ENCODE data around the gene CNKSR1.

Gene CNKSR1, protein sequence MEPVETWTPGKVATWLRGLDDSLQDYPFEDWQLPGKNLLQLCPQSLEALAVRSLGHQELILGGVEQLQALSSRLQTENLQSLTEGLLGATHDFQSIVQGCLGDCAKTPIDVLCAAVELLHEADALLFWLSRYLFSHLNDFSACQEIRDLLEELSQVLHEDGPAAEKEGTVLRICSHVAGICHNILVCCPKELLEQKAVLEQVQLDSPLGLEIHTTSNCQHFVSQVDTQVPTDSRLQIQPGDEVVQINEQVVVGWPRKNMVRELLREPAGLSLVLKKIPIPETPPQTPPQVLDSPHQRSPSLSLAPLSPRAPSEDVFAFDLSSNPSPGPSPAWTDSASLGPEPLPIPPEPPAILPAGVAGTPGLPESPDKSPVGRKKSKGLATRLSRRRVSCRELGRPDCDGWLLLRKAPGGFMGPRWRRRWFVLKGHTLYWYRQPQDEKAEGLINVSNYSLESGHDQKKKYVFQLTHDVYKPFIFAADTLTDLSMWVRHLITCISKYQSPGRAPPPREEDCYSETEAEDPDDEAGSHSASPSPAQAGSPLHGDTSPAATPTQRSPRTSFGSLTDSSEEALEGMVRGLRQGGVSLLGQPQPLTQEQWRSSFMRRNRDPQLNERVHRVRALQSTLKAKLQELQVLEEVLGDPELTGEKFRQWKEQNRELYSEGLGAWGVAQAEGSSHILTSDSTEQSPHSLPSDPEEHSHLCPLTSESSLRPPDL

GRCh38 chr1:26177182-26177684 is at the start of gene CNKSR1:
TSS of gene CNKSR1 (plus strand) at chr1:26177491. CDS start at chr1:26177548, 57 bp downstream.
- no peak for DNase-seq

GRCh38 chr1:26129778-26130177 is 47.5 kb upstream of the CNKSR1 start:
- no peak for DNase-seq

- DNase-seq: no peak
Observed at GRCh38 chr1:26130695-26131094, 46.6 kb upstream of the CNKSR1 start.

DNA sequence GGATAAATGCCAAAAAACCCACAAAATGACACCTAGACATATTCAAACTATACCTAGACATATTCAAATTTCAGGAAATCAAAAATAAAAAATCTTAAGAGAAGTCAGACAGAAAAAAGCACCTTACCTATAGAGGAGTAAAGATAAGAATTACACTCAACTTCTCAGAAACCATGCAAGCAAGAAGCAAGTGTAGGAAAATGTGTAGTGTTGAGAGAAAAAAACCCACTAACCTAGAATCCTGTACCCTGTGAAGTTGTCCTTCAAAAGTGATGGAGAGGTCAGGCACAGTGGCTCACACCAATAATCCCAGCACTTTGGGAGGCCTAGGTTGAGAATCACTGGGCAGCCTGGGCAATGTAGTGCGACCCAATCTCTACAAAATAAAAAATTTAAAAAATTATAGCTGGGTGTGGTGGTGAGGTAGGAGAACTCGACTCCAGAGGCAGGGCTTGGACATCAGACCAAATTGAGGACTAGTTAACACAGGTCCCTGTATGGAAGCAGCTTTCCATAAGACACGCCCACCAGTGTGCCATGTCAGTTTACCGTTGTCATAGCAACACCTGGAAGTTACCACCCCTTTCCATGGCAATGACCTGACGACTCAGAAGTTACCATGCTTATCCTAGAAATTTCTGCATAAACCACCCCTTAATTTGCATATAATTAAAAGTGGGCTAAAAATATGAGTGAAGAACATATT is 45.0 kb upstream of the CNKSR1 start:
- DNase-seq: no peak

GRCh38 chr1:26132834-26133167 is 44.5 kb upstream of the CNKSR1 start:
- no peak for DNase-seq

DNA sequence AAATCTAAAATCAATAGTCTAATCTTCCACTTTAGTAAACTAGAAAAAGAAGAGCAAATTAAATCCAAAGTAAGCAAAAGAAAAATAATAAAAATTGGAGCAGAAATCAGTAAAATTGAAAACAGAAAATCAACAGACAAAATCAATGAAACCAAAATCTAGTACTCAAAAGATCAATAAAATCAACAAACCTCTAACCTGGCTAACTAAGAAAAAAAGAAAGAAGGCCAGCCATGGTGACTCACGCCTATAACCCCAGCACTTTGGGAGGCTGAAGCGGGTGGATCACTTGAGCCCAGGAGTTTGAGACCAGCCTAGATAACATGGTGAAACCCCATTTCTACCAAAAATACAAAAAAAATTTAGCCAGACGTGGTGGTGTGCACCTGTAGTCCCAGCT is 42.8 kb upstream of the CNKSR1 start:
- DNase-seq: no peak

- no peak for DNase-seq
Observed at GRCh38 chr1:26138974-26139558, 38.2 kb upstream of the CNKSR1 start.

GRCh38 chr1:26142159-26142558 is 35.1 kb upstream of the CNKSR1 start:
- DNase-seq: no peak

DNA sequence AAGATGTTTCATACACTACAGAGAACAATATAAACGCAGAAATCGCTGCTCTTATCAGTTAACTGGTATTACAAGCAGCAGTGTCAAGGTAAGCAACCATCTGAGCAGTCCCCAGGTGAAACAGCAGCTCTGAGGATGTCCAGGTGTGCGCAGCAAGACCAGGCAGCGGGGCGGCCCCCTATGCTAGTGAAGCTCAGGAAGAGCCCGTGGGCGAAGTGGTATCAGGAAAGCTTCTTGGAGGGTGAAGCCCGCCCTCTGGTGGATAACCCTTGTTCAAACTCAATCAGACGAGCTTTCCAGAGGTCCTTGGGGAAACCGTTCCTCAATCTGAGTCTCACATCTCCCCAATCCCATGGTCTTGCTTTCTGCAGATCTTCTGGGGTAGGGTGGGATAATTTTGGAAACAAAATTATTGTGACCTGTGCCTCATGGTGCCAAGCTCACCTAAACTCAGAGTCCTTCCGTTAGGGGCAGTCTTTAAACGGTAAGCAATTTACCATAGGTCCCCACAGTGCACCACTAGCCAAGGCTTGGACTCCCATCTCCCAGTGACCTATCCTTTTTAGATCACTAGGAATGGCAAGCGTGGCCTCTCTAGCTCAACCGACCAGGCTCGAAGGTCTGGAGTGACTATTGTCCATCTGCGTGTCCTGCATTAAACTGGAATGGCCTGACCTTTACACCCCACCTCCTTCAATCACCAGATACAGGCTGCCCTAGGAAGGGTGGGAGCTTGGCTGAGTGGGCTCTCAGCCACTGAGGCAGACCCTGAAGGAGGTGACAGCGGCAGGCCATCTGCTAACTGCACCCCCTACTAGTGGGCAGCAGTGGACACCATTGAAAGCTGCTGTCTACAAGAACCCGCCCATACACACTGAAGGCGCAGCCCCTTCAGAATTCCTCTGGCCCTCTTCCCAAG is 32.0 kb upstream of the CNKSR1 start:
- DNase-seq: peak; percentile 76 to 89

DNA sequence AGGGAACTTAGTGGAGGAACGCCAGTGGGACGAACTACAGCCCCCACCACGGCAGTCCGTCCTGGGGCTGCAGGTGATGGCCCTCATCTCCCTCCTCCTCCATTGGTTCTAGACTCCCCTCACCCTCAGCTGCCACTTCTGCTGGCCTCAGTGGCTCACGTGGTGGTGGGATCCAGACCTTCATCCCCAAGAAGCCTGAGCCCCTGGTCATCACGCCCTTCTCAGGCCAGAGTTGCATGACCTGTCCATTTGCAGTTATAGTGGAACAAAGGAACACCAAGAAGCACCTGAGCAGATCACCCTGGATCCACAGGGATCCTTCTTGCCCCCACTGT is 31.4 kb upstream of the CNKSR1 start:
- no peak for DNase-seq

GRCh38 chr1:26148887-26149286 is 28.4 kb upstream of the CNKSR1 start:
- no peak for DNase-seq

DNA sequence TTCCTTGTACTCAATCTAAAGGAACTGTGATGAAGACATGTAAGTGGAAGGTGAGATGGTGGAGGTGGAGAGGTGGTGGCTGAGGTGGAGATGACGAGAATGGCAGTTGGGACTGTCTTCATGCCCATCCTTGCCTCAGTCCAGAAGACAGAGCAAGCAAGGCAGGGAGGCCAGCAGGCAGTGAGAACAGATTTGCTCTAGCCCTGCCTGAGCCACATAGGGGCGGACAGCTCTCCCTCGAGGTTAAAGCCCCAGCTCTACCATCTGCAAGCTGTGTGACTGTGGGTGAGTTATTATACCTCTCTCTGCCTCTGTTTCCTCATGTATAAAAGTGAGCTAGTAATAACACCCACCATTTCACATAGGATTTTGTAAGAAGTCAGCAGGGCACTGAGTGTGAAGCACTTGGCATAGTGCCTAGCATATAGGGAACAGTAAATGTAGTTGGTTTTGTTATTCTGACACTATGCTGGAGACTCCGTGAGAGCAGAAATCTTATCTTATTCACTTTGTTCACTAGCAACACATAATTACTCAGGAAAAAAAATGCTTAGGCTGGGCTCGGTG is 23.2 kb upstream of the CNKSR1 start:
- no peak for DNase-seq

DNA sequence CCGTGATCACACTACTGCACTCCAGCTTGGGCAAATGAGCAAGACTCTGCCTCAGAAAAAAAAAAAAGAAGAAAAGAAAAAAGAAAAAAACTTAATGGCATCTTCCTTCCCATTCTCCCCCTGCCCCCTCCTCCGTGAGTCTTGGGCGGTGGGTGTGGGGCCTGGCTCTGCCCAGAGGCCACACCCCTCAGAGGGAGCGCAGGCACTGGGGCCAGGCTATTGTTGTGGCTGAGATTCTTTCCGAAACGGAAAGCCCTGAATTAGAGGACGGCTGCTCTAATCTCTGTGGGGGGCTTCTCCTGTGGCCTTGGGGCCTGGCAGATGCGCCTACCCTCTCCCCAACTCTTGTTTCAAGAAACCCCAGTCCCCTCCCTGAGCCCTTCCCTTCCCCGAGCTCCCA is 22.5 kb upstream of the CNKSR1 start:
- DNase-seq: no peak

DNA sequence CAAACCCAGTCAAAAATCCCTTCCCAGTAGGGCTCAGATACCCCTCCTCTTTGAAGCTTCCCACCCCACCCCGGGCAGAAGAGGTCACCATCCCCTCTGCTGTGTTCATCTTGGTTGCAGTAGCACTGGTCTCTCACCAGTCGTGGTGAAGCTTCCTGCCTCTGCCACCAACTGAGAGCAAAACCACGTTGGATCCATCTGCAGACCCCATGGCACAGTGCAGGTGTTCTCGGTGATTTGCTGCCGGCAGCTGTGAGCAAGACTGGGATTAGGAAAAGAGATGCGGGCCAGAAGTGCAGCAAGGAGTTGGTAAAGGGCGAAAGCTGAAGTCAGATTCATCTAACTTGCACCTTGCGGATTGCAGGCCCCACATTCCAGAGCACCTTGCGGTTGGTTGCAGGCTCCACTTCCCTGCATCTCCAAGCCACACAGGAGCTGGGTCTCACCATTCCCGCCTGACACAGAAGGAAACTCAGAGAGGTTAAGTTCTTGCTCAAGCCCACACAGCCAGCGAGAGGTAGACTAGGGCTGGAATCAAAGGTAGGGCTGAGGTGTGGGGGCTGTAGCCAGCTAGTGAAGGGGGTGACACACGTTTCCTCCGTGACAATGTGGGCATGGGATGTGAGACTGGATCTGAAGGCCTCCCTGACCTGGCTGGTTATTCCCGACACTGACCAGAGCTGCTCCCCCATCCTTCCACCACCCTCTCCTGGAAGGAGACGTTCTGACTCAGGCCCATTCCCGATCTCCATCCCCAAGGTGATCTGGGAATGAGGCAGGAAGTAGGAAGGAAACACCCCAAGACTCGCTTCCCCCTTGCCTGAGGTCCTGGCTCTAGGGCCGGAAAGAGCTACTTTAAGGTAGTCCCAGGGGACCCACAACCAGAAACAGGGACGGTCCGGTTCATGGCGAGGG is 21.7 kb upstream of the CNKSR1 start:
- DNase-seq: no peak

GRCh38 chr1:26156285-26157038 is 20.8 kb upstream of the CNKSR1 start:
- DNase-seq: no peak

GRCh38 chr1:26158271-26158907 is 18.9 kb upstream of the CNKSR1 start:
- DNase-seq: no peak

GRCh38 chr1:26158908-26159742 is 18.2 kb upstream of the CNKSR1 start, which contains the start of gene FAM110D:
TSS of gene FAM110D (plus strand) at chr1:26159079. CDS start at chr1:26161292, 2,213 bp downstream.
- DNase-seq: no peak

- no peak for DNase-seq
Observed at GRCh38 chr1:26159743-26160039, 17.6 kb upstream of the CNKSR1 start.

All from hippocampal formation (tissue), 2 donors.